Stimulated activated CD4-positive, alpha-beta T cell treated with anti-CD3 and anti-CD28 coated beads, Interleukin-4, amount 100 ng/mL, for 1 hour (primary cell): ENCODE measurements around the gene FIG4.
"Not testable (repeated sequence)": the region's sequence is repeated elsewhere in the genome, so short reads cannot be mapped to it uniquely, and the experiment has no call there.

Experiments used
- DNase-seq: peaks from one replicate; pipeline ENCODE4 v3.0.0-alpha.2; 2020

Gene FIG4

DNA sequence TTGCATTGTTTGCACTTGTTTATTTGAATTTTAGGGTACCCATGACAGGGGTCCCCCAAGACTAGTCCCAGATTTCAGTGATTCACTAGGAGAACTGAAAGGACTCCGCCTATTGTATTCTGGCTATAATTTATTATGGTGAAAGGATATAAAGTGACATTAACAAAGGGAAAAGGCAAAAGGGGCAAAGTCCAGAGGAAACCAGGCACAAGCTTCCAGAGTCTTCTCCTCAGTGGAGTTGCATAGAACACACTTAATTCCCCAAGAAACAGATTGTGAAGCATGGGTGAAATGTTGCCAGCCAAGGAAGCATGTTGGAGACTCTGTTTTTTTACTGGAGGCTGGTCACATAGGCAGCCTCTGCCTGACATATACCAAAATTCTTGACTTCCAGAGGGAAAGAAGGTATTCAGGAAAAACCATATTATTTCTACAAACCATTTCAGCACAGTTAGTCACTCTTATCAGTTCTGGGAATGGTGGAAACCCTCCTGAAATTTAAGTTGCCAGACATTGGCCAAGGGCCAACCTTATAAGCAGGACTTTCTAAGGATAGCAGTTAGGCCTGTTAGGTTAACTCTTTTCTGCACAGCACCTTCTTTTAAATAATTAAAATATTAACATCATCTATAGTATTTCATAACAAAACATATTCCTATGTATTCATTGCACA, 71.8 kb downstream of the FIG4 start:
- DNase-seq = no peak

DNA sequence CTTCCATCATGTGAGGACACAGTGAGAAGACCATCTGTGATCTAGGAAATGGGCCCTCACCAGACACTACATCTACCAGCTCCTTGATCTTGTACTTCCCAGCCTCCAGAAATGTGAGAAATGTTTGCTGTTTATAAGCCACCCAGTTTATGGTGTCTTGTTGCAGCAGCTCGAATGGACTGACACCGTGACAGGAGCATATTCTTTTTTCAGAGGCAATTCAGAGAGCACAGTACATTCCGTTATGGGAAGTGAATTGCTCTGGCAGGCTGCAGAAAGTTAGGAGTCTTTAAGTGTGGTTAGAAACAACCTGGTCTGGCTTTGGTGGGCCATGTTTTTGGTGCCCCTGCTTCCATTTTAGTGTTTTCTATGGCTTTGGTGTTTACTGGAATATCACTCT, 75.1 kb downstream of the FIG4 start:
- no peak for DNase-seq

DNA sequence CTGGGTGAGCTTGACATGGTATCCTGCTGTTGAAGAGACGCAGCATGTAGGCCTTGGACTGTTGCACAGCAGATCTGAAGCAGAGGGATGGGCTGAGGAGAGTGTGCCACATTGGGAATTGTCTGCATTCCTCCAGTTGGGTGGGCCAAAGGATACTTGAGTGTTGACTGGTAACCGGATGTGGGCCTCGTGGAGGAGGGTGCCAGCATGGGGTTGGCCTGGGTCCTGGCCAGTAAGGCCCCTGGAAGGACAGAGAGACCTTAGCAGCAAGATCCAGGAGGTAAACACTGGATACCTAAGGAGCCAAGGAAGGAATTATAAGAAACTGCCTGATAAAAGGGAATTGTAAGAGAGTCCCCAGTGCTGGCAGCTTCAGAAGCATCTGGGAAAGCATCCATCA, 76.9 kb downstream of the FIG4 start:
- DNase-seq = no peak

DNA sequence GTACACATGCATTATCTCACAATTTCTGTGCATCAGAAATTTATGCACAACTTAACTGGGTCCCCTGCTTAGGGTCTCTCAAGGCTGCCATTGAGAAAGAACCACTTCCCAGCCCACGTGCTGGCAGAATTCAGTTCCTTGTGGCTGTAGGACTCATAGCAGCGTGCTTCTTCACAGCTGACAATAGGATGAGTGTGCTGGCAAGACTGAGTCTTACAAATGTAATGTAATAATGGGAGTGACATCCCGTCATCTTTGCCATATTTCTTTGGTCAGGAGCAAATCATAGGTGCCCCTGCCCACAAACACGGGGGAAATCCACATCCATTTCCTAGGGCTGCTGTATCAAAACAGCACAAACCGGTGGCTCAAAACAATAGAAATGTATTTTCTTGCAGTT, 77.4 kb downstream of the FIG4 start:
- DNase-seq = no peak

DNA sequence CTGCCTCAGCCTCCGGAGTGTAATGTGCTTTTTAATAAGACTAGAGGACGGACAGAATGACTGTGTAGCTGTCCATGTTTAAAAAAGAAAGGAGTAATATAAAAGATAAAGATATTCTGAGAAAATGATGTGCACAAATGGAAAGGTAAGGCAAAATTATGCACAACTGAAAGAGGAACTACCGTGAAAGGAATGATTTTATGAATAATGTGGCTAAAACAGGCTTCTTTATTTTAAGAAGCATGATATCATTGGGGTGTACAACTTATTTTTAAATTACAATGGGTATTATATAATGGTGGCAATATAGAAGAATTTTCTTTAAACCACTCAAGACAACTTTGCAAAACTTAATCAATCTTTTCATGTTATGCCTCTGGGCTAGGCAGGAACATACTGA, 78.1 kb downstream of the FIG4 start:
- no peak for DNase-seq

DNA sequence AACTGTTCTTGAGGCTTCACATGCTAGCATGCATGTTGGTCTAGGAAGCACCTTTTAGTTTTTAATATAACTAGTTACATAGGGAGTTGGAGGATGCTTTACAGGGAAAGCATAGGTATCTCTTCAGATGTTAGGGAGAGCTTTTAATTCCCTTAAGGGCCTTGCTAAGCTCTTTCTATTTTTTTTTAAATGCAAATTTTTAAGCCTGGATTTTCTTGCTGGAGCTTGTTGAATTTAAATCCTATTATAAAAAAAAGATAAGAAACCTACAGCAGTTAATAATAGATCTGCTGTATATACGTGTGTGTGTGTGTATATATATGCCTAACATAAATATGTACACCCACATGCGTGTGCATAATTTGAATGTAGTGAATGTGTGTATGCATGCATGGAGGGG, 79.0 kb downstream of the FIG4 start:
- no peak for DNase-seq

DNA sequence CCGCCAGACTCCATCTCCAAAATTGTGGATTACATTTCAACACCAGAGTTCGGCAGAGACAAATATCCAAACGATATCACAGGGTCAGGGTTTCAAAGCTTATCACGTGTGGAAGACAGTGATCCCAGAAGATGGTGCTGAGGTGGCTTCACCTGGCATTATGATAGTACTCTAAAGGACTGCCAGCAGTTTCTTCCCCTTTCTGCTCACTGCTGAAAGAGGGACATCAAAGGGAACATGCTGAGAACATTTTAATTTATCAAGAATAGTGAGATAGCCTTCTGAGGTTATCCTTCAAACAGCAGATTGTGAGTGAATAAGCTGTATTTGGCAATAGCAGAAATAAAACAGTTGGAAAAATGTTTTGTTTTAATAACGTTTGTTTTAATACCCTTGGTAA, 79.7 kb downstream of the FIG4 start:
- DNase-seq = no peak

DNA sequence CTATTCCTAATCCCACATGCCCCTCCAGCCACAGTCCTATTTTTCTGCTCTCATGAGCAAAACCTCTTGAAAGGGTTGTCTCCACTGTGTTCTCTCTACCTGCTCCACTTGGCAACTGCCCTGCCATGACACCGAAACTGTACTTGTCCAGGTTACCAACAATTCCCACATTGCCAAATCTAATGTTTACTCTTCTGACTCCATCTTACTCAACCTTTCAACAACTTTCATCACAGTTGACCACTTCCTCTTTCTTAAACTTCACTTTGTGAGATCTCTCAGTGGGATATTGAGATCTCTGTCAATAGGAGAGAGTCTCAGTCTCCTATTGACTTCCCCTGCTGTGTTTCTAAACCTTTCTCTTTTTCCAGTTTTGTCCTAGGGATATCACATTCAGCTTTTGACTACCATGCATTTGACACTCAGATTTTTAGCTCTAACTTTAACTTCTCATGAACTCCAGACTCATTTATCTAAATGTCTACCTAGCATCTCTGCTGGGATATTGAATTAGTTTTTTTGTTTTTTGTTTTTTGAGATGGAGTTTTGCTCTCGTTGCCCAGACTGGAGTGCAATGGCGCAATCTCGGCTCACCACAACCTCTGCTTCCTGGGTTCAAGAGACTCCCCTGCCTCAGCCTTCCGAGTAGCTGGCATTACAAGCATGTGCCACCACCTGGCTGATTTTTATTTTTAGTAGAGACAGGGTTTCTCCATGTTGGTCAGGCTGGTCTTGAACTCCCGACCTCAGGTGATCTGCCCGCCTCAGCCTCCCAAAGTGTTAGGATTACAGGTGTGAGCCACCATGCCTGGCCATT, 81.1 kb downstream of the FIG4 start:
- not testable (repeated sequence) for DNase-seq

DNA sequence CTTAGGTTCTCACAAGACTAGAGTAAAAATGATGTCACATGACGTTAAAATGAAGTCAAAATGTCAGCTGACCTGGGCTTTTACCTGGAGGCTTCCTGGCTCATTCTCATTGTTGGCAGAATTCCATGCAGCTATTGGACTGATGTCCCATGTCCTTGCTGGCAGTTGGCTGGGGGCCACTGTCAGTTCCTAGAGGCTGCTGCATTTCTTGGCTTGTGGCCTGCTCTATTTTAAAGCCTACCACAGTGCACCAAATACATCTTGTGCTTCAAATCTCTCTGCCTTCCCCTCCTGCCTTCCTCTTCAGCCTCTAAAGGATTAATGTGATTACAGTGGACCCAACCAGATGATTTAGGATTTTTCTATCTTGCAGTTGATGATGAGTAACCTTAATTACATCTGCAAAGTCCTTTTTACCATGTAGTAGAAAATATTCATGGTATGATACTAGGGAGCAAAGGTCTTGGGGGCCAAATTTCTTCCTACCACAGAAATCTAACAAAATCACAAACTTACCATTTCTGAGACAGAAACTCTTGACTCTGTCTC, 81.9 kb downstream of the FIG4 start:
- DNase-seq = no peak

DNA sequence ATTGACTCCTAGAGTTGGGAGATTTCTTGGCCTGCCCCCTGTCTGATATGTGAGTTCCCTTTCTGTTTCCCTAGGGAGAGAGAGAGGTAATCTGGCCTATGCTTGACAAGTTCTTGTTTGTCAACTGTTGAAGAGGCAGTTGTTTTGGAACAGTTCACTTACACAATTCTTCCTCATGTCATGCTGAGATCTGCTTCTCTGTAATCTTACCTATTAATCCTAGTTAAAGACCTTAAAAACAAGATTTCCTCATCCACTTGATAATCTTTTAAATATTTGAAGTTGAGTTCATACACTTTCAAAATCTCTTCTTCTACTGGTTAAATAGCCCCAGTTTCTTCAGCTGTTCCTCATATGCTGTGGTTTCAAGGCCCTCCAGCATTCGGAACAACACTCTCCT, 89.9 kb downstream of the FIG4 start:
- no peak for DNase-seq

DNA sequence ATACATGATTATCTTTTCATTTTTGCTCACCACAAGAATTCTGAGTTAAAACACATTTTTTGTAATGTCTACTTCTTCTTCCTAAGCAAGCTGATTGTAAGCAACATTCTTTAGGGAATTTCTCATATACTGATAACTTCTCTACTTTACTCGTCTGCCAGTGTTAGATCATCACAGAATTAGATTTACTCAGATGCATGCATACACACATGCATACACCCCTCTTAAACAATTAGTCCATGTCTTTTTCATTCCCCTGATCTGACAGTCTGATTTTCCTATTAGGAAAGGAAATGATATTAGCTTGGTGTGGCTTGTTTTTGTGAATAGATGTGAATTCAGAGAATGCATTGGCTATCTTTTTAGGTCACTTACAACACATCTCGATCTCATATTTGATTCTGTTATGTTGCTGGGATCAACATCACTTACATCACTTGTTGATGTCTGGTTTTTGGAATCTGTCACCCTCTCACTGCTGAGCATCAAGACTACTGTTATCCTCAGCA, 91.4 kb downstream of the FIG4 start:
- no peak for DNase-seq

DNA sequence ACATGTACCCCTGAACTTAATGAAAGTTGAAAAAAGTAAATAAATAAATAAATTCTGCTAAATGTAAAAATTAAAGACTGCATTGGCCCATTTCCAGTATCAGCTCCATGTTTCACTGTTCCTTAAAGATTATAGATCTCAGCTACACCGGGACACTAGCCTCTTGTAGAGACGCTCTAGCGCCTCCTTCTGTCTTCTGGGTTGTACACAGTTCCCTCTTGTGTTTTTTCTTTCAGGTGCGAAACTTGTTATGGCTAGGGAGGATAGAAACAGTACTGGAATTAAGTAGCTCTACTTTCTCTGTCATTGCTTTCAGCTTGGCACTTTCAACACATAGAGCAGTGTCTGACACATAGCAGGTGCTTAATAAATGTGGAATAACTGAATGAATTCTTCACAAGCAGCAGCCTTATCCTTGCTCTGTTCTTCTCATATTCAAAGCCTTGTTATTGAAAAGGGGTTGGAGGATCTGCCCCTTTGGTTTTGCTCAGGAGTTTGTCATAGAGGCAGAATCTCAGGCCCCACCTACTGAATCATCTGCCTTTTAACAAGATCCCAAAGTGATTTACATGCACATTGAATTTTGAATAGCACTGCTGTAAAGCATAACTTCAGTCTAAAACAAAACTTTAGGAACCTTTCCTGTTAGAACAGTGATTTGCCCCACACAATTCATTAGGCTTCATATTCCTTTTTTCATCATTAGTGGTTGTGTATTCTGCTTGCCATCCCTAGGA, 92.3 kb downstream of the FIG4 start:
- no peak for DNase-seq

DNA sequence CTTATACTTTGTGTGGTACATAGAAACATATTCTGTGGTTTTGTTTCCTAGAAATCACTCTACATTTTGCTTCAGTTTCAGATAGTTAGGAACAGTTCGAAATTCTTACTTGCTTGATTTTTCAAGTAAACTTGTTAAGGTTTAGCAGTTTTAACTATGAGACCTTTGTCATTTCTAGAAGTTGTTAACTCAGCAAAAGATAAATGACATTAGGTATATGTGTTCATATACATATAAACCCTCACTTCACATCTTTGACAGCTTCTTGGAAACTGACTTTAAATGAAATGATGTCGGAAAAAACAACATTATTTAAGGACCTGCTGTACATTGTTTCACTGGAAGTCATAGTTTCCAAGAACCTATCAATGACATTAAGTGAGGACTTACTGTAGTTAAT, 96.2 kb downstream of the FIG4 start:
- no peak for DNase-seq

DNA sequence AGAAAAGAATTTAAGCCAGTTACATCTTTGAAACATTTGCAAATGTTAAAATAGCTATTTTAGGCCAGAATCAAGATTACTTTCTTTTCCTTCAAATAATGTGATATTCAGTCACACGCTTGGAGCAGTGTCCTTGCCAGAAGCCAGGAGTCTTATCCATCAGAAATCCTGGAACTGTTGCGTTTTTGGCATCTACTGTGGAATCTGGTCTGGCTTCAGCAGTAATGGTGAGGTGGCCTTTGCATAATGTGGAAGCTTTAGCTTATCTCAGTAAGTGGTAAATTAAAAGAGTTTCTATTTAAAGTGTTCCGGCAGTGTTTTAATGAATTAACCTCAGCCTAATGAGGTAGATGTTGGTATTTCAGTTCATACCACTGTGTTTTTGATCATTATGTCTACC, 97.6 kb downstream of the FIG4 start:
- no peak for DNase-seq

DNA sequence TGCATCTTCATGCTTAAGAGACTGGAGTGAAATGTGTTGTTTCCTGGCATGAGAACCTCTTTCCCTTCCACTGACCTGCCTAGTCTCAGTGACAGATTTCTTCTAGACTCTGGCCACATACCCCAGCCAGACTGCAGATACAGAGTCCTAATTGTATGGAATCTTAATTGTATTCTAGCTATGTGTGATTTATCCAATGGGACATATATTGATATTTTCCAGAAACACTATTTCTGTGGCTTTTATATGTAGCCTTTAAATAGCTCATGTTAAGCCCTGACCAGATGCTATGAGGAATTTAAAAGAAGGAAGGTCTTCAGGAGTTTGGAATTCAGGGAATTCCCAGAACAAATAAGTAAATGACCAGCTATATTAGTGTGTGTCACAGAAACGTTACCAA, 99.0 kb downstream of the FIG4 start:
- no peak for DNase-seq

DNA sequence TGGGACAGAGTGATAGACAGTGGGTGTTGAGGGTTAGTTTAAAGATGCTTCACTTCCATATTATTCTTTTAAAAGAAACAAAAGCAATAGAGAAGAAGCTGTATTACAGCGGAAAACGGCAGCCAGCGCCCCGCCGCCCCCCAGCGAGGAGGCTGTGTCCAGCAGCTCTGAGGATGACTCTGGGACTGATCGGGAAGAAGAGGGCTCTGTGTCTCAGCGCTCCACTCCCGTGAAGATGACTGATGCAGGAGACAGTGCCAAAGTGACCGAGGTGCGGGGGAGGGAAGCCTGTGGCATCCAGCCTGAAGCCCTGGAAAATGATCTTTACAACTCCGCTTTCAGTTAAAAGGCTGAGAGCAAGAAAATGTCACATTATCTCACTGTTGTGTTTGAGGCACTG, 100.2 kb downstream of the FIG4 start:
- DNase-seq = no peak

DNA sequence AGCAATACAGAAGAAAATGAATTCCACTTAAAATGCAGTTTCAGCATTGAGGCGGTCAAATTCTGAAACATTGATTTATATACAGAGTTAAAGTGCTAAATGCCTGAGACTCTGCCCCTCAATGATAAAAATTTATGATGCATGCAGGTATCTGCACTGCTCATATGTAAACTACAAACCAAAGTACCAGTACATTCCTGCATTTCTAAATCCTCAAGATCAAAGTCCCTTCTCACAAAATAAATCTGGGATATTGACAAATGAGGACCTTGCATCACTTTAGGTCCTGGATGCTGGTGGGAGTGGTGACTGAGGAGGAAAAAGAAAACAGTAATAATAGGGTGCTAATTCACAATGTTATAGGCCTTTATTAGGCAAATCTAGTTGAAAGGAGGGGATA, 101.9 kb downstream of the FIG4 start:
- DNase-seq = no peak

DNA sequence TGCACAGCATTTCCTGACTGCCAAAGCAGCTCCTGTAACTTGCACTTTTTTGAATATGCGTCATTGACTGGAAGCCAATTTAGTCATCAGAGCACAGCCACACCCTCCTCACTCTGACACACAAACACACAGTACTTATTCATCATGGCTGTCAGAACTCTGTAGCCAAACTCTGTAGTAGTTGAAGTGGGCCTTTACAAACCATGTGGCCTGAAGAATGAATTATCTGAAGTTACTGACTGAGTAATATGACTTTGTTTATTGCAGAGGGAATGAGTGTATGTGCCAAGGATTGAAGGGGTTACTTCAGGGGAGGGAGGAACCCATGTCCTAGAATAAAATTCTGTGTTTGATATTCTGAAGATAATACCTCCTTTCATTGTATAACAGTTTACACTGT, 102.7 kb downstream of the FIG4 start:
- DNase-seq = no peak

DNA sequence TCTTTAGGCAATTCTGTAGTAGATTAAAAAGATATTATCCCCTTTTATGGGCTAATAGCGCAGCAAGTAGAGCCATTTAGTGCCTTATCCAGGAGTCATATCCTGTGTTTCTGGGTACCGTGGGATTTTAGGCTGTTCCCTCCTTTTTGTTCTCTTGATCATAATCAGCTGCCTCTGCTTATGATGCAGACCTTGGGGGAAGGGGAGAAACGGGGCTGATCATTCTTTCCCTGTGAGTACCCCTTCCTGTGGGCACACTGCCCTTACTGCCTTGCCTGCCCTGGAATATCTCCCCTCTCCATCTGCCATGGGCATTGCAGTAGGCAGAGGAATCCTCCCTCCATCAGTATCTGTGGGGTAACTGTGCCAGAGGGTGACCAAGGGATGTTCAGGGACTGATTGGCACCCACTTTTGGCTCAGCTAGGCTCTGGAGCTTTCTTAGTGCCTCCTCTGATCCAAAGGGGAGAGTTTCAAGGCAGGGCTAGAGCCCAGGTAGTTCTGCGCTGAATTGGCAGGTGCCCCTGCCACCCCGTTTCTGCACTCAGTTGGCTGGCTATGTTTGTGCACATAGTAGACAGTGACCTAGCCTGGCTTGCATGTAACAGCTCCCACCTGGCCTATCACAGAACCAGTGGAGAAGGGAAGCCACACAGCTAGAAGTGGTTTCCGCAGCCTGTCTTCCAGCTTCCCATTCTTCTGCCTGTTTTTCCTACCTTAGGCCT, 103.3 kb downstream of the FIG4 start:
- no peak for DNase-seq

DNA sequence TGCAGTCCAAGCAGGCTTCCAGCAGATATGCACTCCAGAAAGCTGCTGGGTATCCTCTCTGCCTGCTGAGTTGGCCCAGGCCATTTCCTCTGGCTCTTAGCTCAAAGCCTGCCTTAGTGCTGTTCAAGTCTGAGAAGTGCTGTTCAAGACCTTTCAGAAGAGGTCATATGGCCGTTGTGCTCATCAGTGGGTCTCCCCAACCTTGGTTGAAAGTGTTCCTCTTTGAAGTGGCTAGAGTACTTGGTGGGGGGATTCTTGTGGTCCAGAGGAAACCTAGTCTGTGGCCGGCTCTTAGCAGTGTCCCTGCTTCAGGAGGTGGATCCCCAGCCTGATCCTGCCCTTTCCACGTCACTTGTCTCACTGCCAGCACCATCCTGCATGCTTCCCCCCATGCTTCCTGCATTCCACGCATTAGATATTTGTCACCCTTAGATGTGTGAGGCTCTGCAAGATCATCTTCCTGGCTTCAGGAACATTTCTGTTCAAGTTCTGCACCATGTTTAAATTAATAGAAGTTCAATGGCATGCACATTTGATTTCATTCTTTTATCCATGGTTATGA, 105.0 kb downstream of the FIG4 start:
- no peak for DNase-seq

DNA sequence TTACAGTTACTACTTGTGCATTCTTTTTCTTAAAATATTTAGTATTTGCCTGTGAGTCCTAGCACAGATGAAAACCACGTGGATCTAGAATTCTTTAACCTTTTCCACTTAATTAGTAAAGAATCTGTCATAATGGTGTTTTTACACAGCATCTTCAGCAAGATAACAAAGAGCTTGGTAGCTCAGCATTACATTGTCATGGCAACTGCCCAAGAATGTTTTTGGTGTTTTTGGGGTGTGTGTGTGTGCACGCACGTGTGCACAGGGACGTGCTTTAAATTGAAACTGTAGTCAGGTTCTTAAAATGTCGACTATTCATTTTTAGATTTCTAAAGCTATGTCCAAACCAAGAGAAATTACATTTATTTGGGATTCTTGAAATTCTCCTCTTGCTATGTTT, 108.0 kb downstream of the FIG4 start:
- no peak for DNase-seq

DNA sequence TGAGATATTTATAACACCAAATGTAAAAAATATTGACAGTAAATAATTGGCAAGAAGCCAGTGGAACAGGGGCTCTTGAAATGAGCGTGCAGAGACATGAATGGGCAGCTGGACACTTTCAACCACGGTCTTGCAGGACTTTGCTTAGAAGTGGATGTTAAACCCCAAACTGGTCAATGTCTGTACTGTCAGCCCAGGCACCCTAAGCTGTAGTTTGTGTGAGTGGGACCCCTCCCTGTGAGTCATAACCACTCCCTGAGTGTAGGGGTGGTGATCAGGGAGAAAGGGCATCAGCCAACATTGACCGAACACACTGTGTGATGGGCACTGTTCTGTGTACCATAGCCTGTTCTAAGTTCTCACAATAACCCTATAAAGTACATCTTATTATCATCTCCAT, 108.6 kb downstream of the FIG4 start:
- DNase-seq = no peak

DNA sequence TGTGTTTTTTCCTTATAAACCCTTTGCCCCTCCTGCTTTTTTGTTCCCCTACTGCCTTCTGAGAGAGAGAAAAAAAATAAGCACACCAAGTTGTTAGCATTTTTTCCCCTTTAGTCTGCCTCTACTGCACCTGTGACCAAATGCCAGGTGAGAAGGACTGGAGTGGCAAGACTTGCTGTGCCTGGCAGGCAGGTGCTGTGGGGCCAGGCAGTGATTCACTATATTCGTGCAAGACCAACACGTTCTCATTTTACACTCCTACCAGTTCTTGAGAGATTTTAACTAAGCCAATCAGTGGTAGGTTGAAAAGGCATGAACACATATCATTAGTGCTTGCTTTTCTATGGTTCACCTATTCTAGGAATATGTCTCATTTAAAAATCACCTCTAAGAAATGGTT, 109.7 kb downstream of the FIG4 start:
- DNase-seq = no peak
